Adrenal gland (tissue), 12 donors: ENCODE data around the gene PSMD3. TPM values are rescaled to one million over a fixed set of nuclear protein-coding genes. Genes with fewer than 3 reads are reported as not detected.

Experiments
- DNase-seq, 7 donors: peaks; one replicate each; pipeline ENCODE4 v3.0.0-alpha.2; 2019 to 2020
- H3K27ac ChIP-seq, 5 donors: fragments of 200-600 bp; sonication (generic) in 4 of 5; 1 replicate in 3 of 5; 2 replicates in 2 of 5; pipeline versions ENCODE4 v1.5.1 to v1.8.0; 2016 to 2020; ENCODE audit warnings: mild to moderate bottlenecking in 1 of 5
- H3K27me3 ChIP-seq: fragments of 200-600 bp; 2 replicates; pipeline ENCODE4 v1.8.0; 2021
- H3K36me3 ChIP-seq, 2 donors: fragments of 200-600 bp; replicated peaks in 1 of 2; 1 replicate in 1 of 2; 2 replicates in 1 of 2; pipeline versions ENCODE4 v1.5.1 to v1.8.0; 2018 to 2022
- H3K4me1 ChIP-seq, 2 donors: fragments of 200-600 bp; replicated peaks in 1 of 2; 1 replicate in 1 of 2; 2 replicates in 1 of 2; pipeline versions ENCODE4 v1.5.1 to v1.8.0; 2018 to 2021
- H3K4me3 ChIP-seq, 4 donors: fragments of 200-600 bp; sonication (generic) in 3 of 4; one replicate each; pipeline ENCODE4 v1.5.1; 2016 to 2018
- H3K9me3 ChIP-seq, 3 donors: fragments of 200-600 bp; sonication (generic) in 1 of 3; replicated peaks in 1 of 3; 1 replicate in 2 of 3; 2 replicates in 1 of 3; pipeline versions ENCODE4 v1.5.1 to v1.8.0; 2016 to 2021
- CTCF ChIP-seq, 6 experiments: fragments of 450-650 bp in 4 of 6; fragments of 200-600 bp in 2 of 6; sonication (generic) in 1 of 6; IDR thresholded peaks; 1 replicate in 5 of 6; 2 replicates in 1 of 6; pipeline versions ENCODE4 v1.5.1 to v1.8.0; 2016 to 2021; ENCODE audit warnings: antibody characterized with exemption in 6 of 6, mild to moderate bottlenecking in 2 of 6, moderate library complexity in 1 of 6
- POLR2A ChIP-seq, 2 donors: fragments of 450-650 bp; IDR thresholded peaks; one replicate each; pipeline ENCODE4 v1.6.1; 2017; ENCODE audit warnings: antibody characterized with exemption in 2 of 2, mild to moderate bottlenecking in 2 of 2, moderate library complexity in 1 of 2
- WGBS, 4 donors: extraction: QIAGEN DNeasy Blood & Tissue Kit in 2 of 4; methylation state at CpG; one replicate each; pipeline versions ENCODE4 v1.1.5 to v1.1.7; 2013 to 2017; 5-methylcytosine and 5-hydroxymethylcytosine counted together
- intact Hi-C, 2 donors: fragments of 100-400 bp; cut with DNase I; formaldehyde crosslinking; loops; one replicate each; pipeline versions ENCODE4 v1.14.1 to v1.15.0; 2022 to 2023
- polyA plus RNA-seq, 3 donors: library from polyadenylated mRNA; stranded (reverse); fragments of 200-250 nt in 2 of 3; fragments of 350-450 nt in 1 of 3; fragmentation: Illumina TruSeq in 1 of 3; extraction: RNeasy Lipid Tissue Mini Kit (QIAGEN cat#74804) in 1 of 3; gene quantifications; one replicate each; pipeline ENCODE4 v1.2.3, GENCODE V29; 2013 to 2014
- total RNA-seq, 9 donors: library from RNA; depleted of rRNA in 4 of 9; stranded (reverse); fragments of >200 nt in 4 of 9; fragments of 120-200 nt in 1 of 9; fragmentation: NEBNext Ultra II Directional in 1 of 9; extraction: Animal tissue kit (Norgen Biotek cat#: 25700) in 1 of 9; gene quantifications; one replicate each; pipeline versions ENCODE4 v1.1.0 to v1.2.4, GENCODE V29; 2013 to 2023
- donor health status: healthy with polysubstance abuse.
- donor health status: Bipolar disorder and iron deficiency.
- donor health status: DM: yes; HTN: yes; CAD: no.
- donor health status: DM: no; HTN: no; CAD: no.
- donor health status: DM: no; HTN: no; CAD: no.
- donor health status: DM: yes; HTN: yes; CAD: no.

PSMD3 gene
- total and polyA plus RNA-seq, 12 donors, result 42.8 to 123 (median 97.3) TPM

- TF ChIP-seq POLR2A (IDR thresholded peaks at IDR 0.05) (no peak), CTCF (IDR thresholded peaks at IDR 0.05) (no peak)
- Histone ChIP-seq H3K4me3 (peak overlapping the region in 1 of 4 donors; percentile 52), H3K4me1 (no peaks in the 10 kb centered on the region), H3K27ac (peak overlapping the region in 1 of 5 donors; percentile 72), H3K9me3 (no peaks in the 10 kb centered on the region), H3K27me3 (no peaks in the 10 kb centered on the region), H3K36me3 (no peaks in the 10 kb centered on the region)
- intact Hi-C loops, result no loop called here
- 18 to 82% (median 38%) methylated on average over 3 to 9 of the region's 9 CpGs for WGBS, 4 donors
- DNase-seq, result no peak
Measured at GRCh38 chr17:39953471-39953888, 27.1 kb upstream of the PSMD3 start.

- Histone ChIP-seq H3K27me3 (no peaks in the 10 kb centered on the region), H3K27ac (no peak overlapping the region), H3K4me1 (no peaks in the 10 kb centered on the region), H3K4me3 (no peak overlapping the region), H3K36me3 (no peaks in the 10 kb centered on the region), H3K9me3 (no peaks in the 10 kb centered on the region)
- 60 to 85% (median 63%) methylated on average over 2 to 4 of the region's 4 CpGs for WGBS, 4 donors
- no peak for TF ChIP-seq CTCF (IDR thresholded peaks at IDR 0.05)
- no peak for TF ChIP-seq POLR2A (IDR thresholded peaks at IDR 0.05)
- DNase-seq, result no peak
- intact Hi-C loops, result no loop called here
Measured at GRCh38 chr17:39954876-39955275, 25.7 kb upstream of the PSMD3 start.

GRCh38 chr17:39955726-39956225 is 24.8 kb upstream of the PSMD3 start:
- WGBS, 4 donors, result 73 to 84% (median 78%) methylated on average over 3 to 4 of the region's 4 CpGs
- H3K27me3 ChIP-seq, result no peaks in the 10 kb centered on the region
- no peaks in the 10 kb centered on the region for H3K9me3 ChIP-seq
- no peaks in the 10 kb centered on the region for H3K4me1 ChIP-seq
- no peak overlapping the region for H3K27ac ChIP-seq
- intact Hi-C loops, result no loop called here
- TF ChIP-seq POLR2A (IDR thresholded peaks at IDR 0.05) (no peak), CTCF (IDR thresholded peaks at IDR 0.05) (no peak)
- H3K36me3 ChIP-seq, result no peaks in the 10 kb centered on the region
- no peak for DNase-seq
- no peak overlapping the region for H3K4me3 ChIP-seq

- DNase-seq, result no peak
- H3K4me3 ChIP-seq, result no peak overlapping the region
- 56 to 72% (median 66%) methylated on average over 8 of the region's 8 CpGs for WGBS, 4 donors
- intact Hi-C loops, result no loop called here
- no peaks in the 10 kb centered on the region for H3K36me3 ChIP-seq
- H3K4me1 ChIP-seq, result no peaks in the 10 kb centered on the region
- no peak overlapping the region for H3K27ac ChIP-seq
- no peak for TF ChIP-seq POLR2A (IDR thresholded peaks at IDR 0.05)
- H3K9me3 ChIP-seq, result no peaks in the 10 kb centered on the region
- H3K27me3 ChIP-seq, result no peaks in the 10 kb centered on the region
Measured at GRCh38 chr17:39960524-39961041, 20.0 kb upstream of the PSMD3 start.

GRCh38 chr17:39962642-39963220 is 17.9 kb upstream of the PSMD3 start, which contains the start of gene GSDMA:
GSDMA (plus strand) TSS chr17:39963004; CDS start chr17:39965688, 2,684 bp downstream.
- WGBS, 4 donors, result 57 to 82% (median 76%) methylated on average over 3 to 6 of the region's 6 CpGs
- no peak within 1 kb of the TSS for H3K4me3 ChIP-seq

More at GRCh38 chr17:39962642-39963220, 17.9 kb upstream of the PSMD3 start, which contains the start of gene GSDMA:
- TF ChIP-seq POLR2A (IDR thresholded peaks at IDR 0.05) (no peak), CTCF (IDR thresholded peaks at IDR 0.05) (no peak)
- no peak for DNase-seq
- intact Hi-C loops, result no loop called here
- no peaks in the 10 kb centered on the region for H3K27me3 ChIP-seq
- H3K4me1 ChIP-seq, result no peaks in the 10 kb centered on the region
- H3K36me3 ChIP-seq, result no peaks in the 10 kb centered on the region
- no peaks in the 10 kb centered on the region for H3K9me3 ChIP-seq
- no peak within 1 kb of the TSS for H3K27ac ChIP-seq
